T-helper 22 cell (primary cell): ENCODE data around the gene SMYD3.
"Not testable (repeated sequence)": the region's sequence is repeated elsewhere in the genome, so short reads cannot be mapped to it uniquely, and the experiment has no call there.

ENCODE experiments used
- DNase-seq: peaks from one replicate; pipeline ENCODE4 v3.0.0-alpha.2; 2020; ENCODE audit warnings: low read depth

Gene SMYD3

GRCh38 chr1:246024118-246024517 lies 483.0 kb downstream of the SMYD3 start:
- not testable (repeated sequence) for DNase-seq

GRCh38 chr1:246020211-246020954 lies 486.7 kb downstream of the SMYD3 start:
- DNase-seq = no peak

- no peak for DNase-seq
Observed at GRCh38 chr1:246018146-246018545, 488.9 kb downstream of the SMYD3 start.

- no peak for DNase-seq
Observed at GRCh38 chr1:246012341-246012740, 494.7 kb downstream of the SMYD3 start.

GRCh38 chr1:246010386-246010785 lies 496.7 kb downstream of the SMYD3 start:
- no peak for DNase-seq

GRCh38 chr1:246008363-246008831 lies 498.7 kb downstream of the SMYD3 start:
- DNase-seq = no peak

GRCh38 chr1:246005067-246005466 lies 502.0 kb downstream of the SMYD3 start:
- DNase-seq = no peak

GRCh38 chr1:246004301-246004700 lies 502.8 kb downstream of the SMYD3 start:
- no peak for DNase-seq

GRCh38 chr1:246003442-246003730 lies 503.7 kb downstream of the SMYD3 start:
- no peak for DNase-seq

GRCh38 chr1:246002725-246003441 lies 504.2 kb downstream of the SMYD3 start:
- peak; percentile 38 for DNase-seq

GRCh38 chr1:246001837-246002230 lies 505.2 kb downstream of the SMYD3 start:
- no peak for DNase-seq

GRCh38 chr1:246001142-246001836 lies 505.8 kb downstream of the SMYD3 start:
- no peak for DNase-seq

GRCh38 chr1:246000638-246001015 lies 506.5 kb downstream of the SMYD3 start:
- DNase-seq = no peak

GRCh38 chr1:245999697-246000637 lies 507.1 kb downstream of the SMYD3 start:
- DNase-seq = no peak

GRCh38 chr1:245997471-245998258 lies 509.4 kb downstream of the SMYD3 start:
- DNase-seq = no peak

GRCh38 chr1:245996811-245997210 lies 510.3 kb downstream of the SMYD3 start:
- no peak for DNase-seq

GRCh38 chr1:245995474-245995873 lies 511.6 kb downstream of the SMYD3 start:
- no peak for DNase-seq

GRCh38 chr1:245991266-245991665 lies 515.8 kb downstream of the SMYD3 start:
- no peak for DNase-seq

- DNase-seq = no peak
Observed at GRCh38 chr1:245990315-245991022, 516.6 kb downstream of the SMYD3 start.

GRCh38 chr1:245988393-245989078 lies 518.5 kb downstream of the SMYD3 start:
- DNase-seq = no peak
